ENCODE data around the gene SLC9A3.

The SLC9A3 gene

GRCh38 chr5:468401-468800 is 55.8 kb downstream of the SLC9A3 start:
- H3K4me3 ChIP-seq (ENCODE audit: low read depth, low read length): no peak overlapping the region
- POLR2A ChIA-PET: no interaction called here
- CTCF ChIA-PET: no interaction called here
- DNase-seq (ENCODE audit: low read depth, low spot score): no peak
- no peak for TF ChIP-seq CTCF (IDR thresholded peaks at IDR 0.05; ENCODE audit: insufficient read depth, low read length, missing control alignments)

- POLR2A ChIA-PET: no interaction called here
- no peak for TF ChIP-seq CTCF (IDR thresholded peaks at IDR 0.05; ENCODE audit: insufficient read depth, low read length, missing control alignments)
- CTCF ChIA-PET: interaction anchor here (2.3 kb wide), 1 partner anchor 20 kb away, joined by 10 read pairs; no protein-coding TSS in a partner anchor
- no peak overlapping the region for H3K4me3 ChIP-seq (ENCODE audit: low read depth, low read length)
- DNase-seq (ENCODE audit: low read depth, low spot score): no peak
Observed at GRCh38 chr5:466661-467310, 57.5 kb downstream of the SLC9A3 start.

- no peak for DNase-seq (ENCODE audit: low read depth, low spot score)
- TF ChIP-seq CTCF (IDR thresholded peaks at IDR 0.05; ENCODE audit: insufficient read depth, low read length, missing control alignments): no peak
- ChIA-PET CTCF (interaction anchor here (2.3 kb wide), 1 partner anchor 19 kb away, joined by 10 read pairs; no protein-coding TSS in a partner anchor), POLR2A (no interaction called here)
- no peak overlapping the region for H3K4me3 ChIP-seq (ENCODE audit: low read depth, low read length)
Observed at GRCh38 chr5:465591-466403, 58.5 kb downstream of the SLC9A3 start.

- TF ChIP-seq CTCF (IDR thresholded peaks at IDR 0.05; ENCODE audit: insufficient read depth, low read length, missing control alignments): no peak
- POLR2A ChIA-PET: no interaction called here
- CTCF ChIA-PET: interaction anchor here (2.3 kb wide), 1 partner anchor 19 kb away, joined by 10 read pairs; no protein-coding TSS in a partner anchor
- no peak overlapping the region for H3K4me3 ChIP-seq (ENCODE audit: low read depth, low read length)
- DNase-seq (ENCODE audit: low read depth, low spot score): no peak
Observed at GRCh38 chr5:464843-465590, 59.2 kb downstream of the SLC9A3 start.

- DNase-seq (ENCODE audit: low read depth, low spot score): no peak
- ChIA-PET POLR2A (no interaction called here), CTCF (no interaction called here)
- H3K4me3 ChIP-seq (ENCODE audit: low read depth, low read length): no peak overlapping the region
- no peak for TF ChIP-seq CTCF (IDR thresholded peaks at IDR 0.05; ENCODE audit: insufficient read depth, low read length, missing control alignments)
Observed at GRCh38 chr5:464446-464842, 59.8 kb downstream of the SLC9A3 start.

GRCh38 chr5:463952-464351 is 60.3 kb downstream of the SLC9A3 start:
- no peak for DNase-seq (ENCODE audit: low read depth, low spot score)
- ChIA-PET POLR2A (no interaction called here), CTCF (no interaction called here)
- no peak overlapping the region for H3K4me3 ChIP-seq (ENCODE audit: low read depth, low read length)
- TF ChIP-seq CTCF (IDR thresholded peaks at IDR 0.05; ENCODE audit: insufficient read depth, low read length, missing control alignments): no peak
